RWPE1 (cell line): ENCODE data around the gene KPTN.

ENCODE experiments used
- CTCF ChIA-PET: fragments of 350-600 bp; sonication (Branson Sonifier 250); formaldehyde crosslinking; extraction: SDS; loops from one replicate; lab custom pipeline; 2021; lab: Yijun Ruan, JAX
- POLR2A ChIA-PET: fragments of 400-600 bp; formaldehyde crosslinking; extraction: SDS; loops from one replicate; lab custom pipeline; 2020; ENCODE audit warnings: antibody characterized with exemption; ENCODE audit not compliant: low non-redundant PET; lab: Yijun Ruan, JAX
- DNase-seq: peaks from one replicate; pipeline ENCODE4 v3.0.0; 2012; ENCODE audit warnings: low spot score
- H3K27ac ChIP-seq: fragments of 450-650 bp; 2 replicates; pipeline ENCODE4 v1.5.1; 2017
- TF ChIP-seq, protein P1 (sequence below): fragments of 450-650 bp; conservative IDR thresholded peaks from 2 replicates; pipeline ENCODE4 v1.5.1; 2017; ENCODE audit warnings: low read depth, mild to moderate bottlenecking

The KPTN gene

GRCh38 chr19:47456721-47457474 is 27.1 kb downstream of the KPTN start:
- no peak overlapping the region for H3K27ac ChIP-seq
- TF ChIP-seq, protein P1, sequence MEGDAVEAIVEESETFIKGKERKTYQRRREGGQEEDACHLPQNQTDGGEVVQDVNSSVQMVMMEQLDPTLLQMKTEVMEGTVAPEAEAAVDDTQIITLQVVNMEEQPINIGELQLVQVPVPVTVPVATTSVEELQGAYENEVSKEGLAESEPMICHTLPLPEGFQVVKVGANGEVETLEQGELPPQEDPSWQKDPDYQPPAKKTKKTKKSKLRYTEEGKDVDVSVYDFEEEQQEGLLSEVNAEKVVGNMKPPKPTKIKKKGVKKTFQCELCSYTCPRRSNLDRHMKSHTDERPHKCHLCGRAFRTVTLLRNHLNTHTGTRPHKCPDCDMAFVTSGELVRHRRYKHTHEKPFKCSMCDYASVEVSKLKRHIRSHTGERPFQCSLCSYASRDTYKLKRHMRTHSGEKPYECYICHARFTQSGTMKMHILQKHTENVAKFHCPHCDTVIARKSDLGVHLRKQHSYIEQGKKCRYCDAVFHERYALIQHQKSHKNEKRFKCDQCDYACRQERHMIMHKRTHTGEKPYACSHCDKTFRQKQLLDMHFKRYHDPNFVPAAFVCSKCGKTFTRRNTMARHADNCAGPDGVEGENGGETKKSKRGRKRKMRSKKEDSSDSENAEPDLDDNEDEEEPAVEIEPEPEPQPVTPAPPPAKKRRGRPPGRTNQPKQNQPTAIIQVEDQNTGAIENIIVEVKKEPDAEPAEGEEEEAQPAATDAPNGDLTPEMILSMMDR: no peak
- ChIA-PET CTCF (no interaction called here), POLR2A (no interaction called here)
- DNase-seq: no peak

DNA sequence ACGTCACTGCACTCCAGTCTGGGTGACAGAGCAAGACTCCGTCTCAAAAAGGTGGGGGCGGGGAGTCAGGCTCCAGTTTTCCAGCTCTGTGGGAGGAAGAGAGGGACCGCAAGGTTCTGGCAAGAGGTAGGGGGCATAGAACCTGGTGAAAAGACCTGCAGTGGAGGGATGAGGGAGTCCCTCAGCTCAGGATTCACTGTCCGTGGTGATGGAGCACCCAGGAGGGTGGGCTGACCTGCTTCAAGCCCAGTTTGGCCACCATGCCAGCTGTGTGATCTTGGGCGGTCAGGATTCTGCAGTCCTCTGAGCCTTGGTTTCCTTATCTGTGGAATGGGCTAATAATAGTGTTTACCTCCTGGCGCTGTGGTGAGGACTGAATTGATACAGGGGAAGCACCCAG is 33.5 kb downstream of the KPTN start:
- ChIA-PET CTCF (interaction anchor here (0.6 kb wide), 1 partner anchor 36 kb away, joined by 3 read pairs; no protein-coding TSS in a partner anchor), POLR2A (no interaction called here)
- TF ChIP-seq, protein P1: no peak
- DNase-seq: no peak
- no peak overlapping the region for H3K27ac ChIP-seq

- ChIA-PET CTCF (interaction anchor here (4.8 kb wide), 1 partner anchor 12 kb away, joined by 21 read pairs; no protein-coding TSS in a partner anchor), POLR2A (no interaction called here)
- no peak for DNase-seq
- TF ChIP-seq, protein P1: no peak
- no peak overlapping the region for H3K27ac ChIP-seq
Observed at GRCh38 chr19:47448360-47448727, 35.7 kb downstream of the KPTN start.

GRCh38 chr19:47447470-47448359 is 36.3 kb downstream of the KPTN start:
- DNase-seq: peak; percentile 88
- peak overlapping the region; percentile 63 for H3K27ac ChIP-seq
- TF ChIP-seq, protein P1: no peak
- ChIA-PET POLR2A (interaction anchor here (1.0 kb wide), 1 partner anchor 36 kb away, joined by 3 read pairs; the partner anchor contains the start of gene KPTN), CTCF (interaction anchor here (0.6 to 4.8 kb wide), 6 partner anchors 11 to 299 kb away, joined by 3 to 21 read pairs (median 4); no protein-coding TSS in a partner anchor)

DNA sequence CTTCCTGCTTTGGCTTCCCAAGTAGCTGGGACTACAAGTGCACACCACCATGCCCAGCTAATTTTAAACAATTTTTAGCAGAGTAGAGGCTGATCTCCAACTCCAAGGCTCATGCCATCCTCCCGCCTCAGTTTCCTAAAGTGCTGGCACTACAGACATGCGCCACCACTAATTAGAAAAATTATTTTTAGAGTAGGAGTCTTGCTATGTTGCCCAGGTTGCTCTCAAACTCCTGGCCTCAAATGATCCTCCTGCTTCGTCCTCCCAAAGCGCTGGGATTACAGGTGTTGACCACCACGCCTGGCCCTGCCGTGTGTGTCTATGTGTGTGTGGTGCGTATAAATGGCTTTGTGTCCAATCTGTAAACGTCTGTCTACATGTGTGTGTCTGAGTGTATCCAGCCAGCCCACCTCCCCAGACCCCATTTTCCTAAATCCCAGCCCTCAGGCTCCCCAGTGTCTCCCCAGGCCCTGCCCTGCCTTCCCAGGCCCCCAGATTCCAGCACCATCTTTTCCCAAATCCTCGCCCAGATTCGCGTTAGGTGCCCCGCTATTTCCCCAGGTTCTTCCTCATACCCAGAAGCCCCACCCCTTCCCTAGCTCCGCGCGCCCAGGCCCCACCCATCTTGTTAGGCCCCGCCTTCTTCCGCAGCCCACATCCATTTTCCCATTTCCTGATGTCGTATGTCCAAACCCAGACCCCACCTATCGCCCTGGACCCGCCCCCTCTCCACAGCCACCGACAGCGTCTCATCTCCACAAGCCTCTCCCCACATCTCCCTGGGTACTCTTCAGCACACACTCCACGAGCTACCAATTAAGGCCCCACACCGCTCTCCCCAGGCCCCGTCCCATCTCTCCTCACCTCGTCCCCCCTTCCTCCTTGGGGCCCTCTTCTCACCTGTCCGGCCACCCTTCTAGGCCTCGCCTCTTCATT is 37.2 kb downstream of the KPTN start:
- POLR2A ChIA-PET: interaction anchor here (0.6 to 1.0 kb wide), 3 partner anchors 10 to 37 kb away, joined by 3 read pairs; partner anchors contain the start of gene KPTN
- TF ChIP-seq, protein P1: no peak
- DNase-seq: peak; percentile 78
- CTCF ChIA-PET: interaction anchor here (0.6 to 4.8 kb wide), 5 partner anchors 10 to 257 kb away, joined by 3 to 21 read pairs (median 4); no protein-coding TSS in a partner anchor
- peak overlapping the region; percentile 63 for H3K27ac ChIP-seq
